H1 (cell line): ENCODE measurements around the gene ZRANB1. TPM values are rescaled to one million over a fixed set of nuclear protein-coding genes. Genes with fewer than 3 reads are reported as not detected.

Experiments used
- CTCF ChIA-PET: fragments of 300-600 bp; sonication (Branson Sonifier 250); formaldehyde crosslinking; loops from one replicate; lab custom pipeline; 2021; ENCODE audit not compliant: partially characterized antibody; lab: Charles Lee
- POLR2A ChIA-PET: fragments of 300-600 bp; sonication (Branson Sonifier 250); formaldehyde crosslinking; loops from one replicate; lab custom pipeline; 2021; ENCODE audit warnings: inconsistent platforms; ENCODE audit not compliant: partially characterized antibody; lab: Charles Lee
- DNase-seq, 2 experiments: peaks; one replicate each; pipeline versions ENCODE4 v3.0.0 to v3.0.0-alpha.2; 2010 to 2022; ENCODE audit warnings: low spot score in 2 of 2, low read depth in 1 of 2, mixed read lengths in 1 of 2
- FAIRE-seq: peaks from 2 replicates; lab custom pipeline; 2011; peaks lifted over from hg19 to GRCh38; lab: Jason Lieb, UNC
- H2AFZ ChIP-seq: 2 replicates; pipeline ENCODE4 v1.8.1; 2012; ENCODE audit warnings: low read length, inconsistent platforms
- H2AK5ac ChIP-seq: 2 replicates; pipeline ENCODE4 v1.6.1; 2013; ENCODE audit warnings: low read depth, low read length
- H2BK120ac ChIP-seq: replicated peaks from 2 replicates; pipeline ENCODE3; 2013; ENCODE audit warnings: low read depth, low read length, inconsistent platforms
- H2BK12ac ChIP-seq: 2 replicates; pipeline ENCODE4 v1.6.1; 2013; ENCODE audit warnings: low read depth, low read length
- H2BK15ac ChIP-seq: 2 replicates; pipeline ENCODE4 v1.6.1; 2013; ENCODE audit warnings: low read length
- H2BK20ac ChIP-seq: 2 replicates; pipeline ENCODE4 v1.6.1; 2013; ENCODE audit warnings: low read length
- H2BK5ac ChIP-seq: 2 replicates; pipeline ENCODE4 v1.6.1; 2013; ENCODE audit warnings: low read depth, low read length
- H3K14ac ChIP-seq: 2 replicates; pipeline ENCODE4 v1.6.1; 2013; ENCODE audit warnings: inconsistent platforms; ENCODE audit not compliant: insufficient read length
- H3K18ac ChIP-seq: 2 replicates; pipeline ENCODE4 v1.6.1; 2013; ENCODE audit warnings: low read length; ENCODE audit errors: extremely low read depth
- H3K23ac ChIP-seq: 2 replicates; pipeline ENCODE4 v1.6.1; 2013; ENCODE audit warnings: inconsistent platforms; ENCODE audit not compliant: insufficient read length
- H3K23me2 ChIP-seq: 2 replicates; pipeline ENCODE4 v1.6.1; 2013; ENCODE audit warnings: low read depth, low read length
- H3K27ac ChIP-seq: 2 replicates; pipeline ENCODE4 v1.6.1; 2011; ENCODE audit warnings: low read depth, low read length, inconsistent platforms
- H3K27me3 ChIP-seq, 4 experiments: replicated peaks in 1 of 4; 1 replicate in 1 of 4; 2 replicates in 3 of 4; pipeline versions ENCODE4 v1.6.1 to v1.8.1; 2011 to 2013; ENCODE audit warnings: low read length in 3 of 4, mild to moderate bottlenecking in 3 of 4, inconsistent platforms in 2 of 4, mixed read lengths in 2 of 4, moderate library complexity in 1 of 4; ENCODE audit not compliant: control insufficient read depth in 3 of 4, insufficient read depth in 3 of 4; ENCODE audit errors: extremely low read depth in 1 of 4
- H3K36me3 ChIP-seq, 4 experiments: 2 replicates each; pipeline versions ENCODE4 v1.6.1 to v1.8.1; 2011 to 2013; ENCODE audit warnings: mild to moderate bottlenecking in 4 of 4, low read length in 3 of 4, moderate library complexity in 2 of 4, control low read depth in 1 of 4, inconsistent platforms in 1 of 4; ENCODE audit not compliant: insufficient read depth in 4 of 4, control insufficient read depth in 2 of 4
- H3K4ac ChIP-seq: replicated peaks from 2 replicates; pipeline ENCODE3; 2013; ENCODE audit warnings: low read length, low read depth, mixed read lengths, inconsistent platforms; ENCODE audit not compliant: insufficient read length
- H3K4me1 ChIP-seq, 4 experiments: replicated peaks in 1 of 4; 1 replicate in 1 of 4; 2 replicates in 3 of 4; pipeline versions ENCODE4 v1.6.1 to v1.8.1; 2011 to 2013; ENCODE audit warnings: low read length in 3 of 4, inconsistent platforms in 2 of 4, mixed read lengths in 1 of 4; ENCODE audit not compliant: insufficient read depth in 4 of 4, control insufficient read depth in 3 of 4
- H3K4me2 ChIP-seq, 2 experiments: 2 replicates each; pipeline versions ENCODE4 v1.6.1 to v1.8.1; 2011 to 2013; ENCODE audit warnings: low read depth in 2 of 2, low read length in 2 of 2, control low read depth in 1 of 2, inconsistent platforms in 1 of 2, mild to moderate bottlenecking in 1 of 2; ENCODE audit not compliant: insufficient read depth in 1 of 2
- H3K4me3 ChIP-seq, 4 experiments: fragments of 200-600, 300-600 bp in 1 of 4; sonication (generic), shearing (Covaris generic), sonication (Bioruptor Twin) in 1 of 4; 2 replicates each; pipeline versions ENCODE4 v1.5.1 to v1.8.1; 2011 to 2016; ENCODE audit warnings: low read length in 4 of 4, low read depth in 3 of 4, control low read depth in 2 of 4, inconsistent platforms in 2 of 4, mild to moderate bottlenecking in 2 of 4, mixed read lengths in 1 of 4, moderate library complexity in 1 of 4; ENCODE audit not compliant: insufficient read depth in 2 of 4; ENCODE audit errors: extremely low read depth in 1 of 4
- H3K56ac ChIP-seq: replicated peaks from 2 replicates; pipeline ENCODE3; 2013; ENCODE audit warnings: low read depth, mild to moderate bottlenecking, mixed read lengths, low read length, inconsistent platforms; ENCODE audit not compliant: insufficient read length
- H3K79me1 ChIP-seq: 2 replicates; pipeline ENCODE4 v1.6.1; 2013; ENCODE audit warnings: low read depth, low read length, control low read depth
- H3K79me2 ChIP-seq, 2 experiments: 2 replicates each; pipeline versions ENCODE4 v1.6.1 to v1.8.1; 2012 to 2013; ENCODE audit warnings: low read length in 2 of 2, mild to moderate bottlenecking in 2 of 2, inconsistent platforms in 1 of 2; ENCODE audit not compliant: insufficient read depth in 2 of 2, control insufficient read depth in 1 of 2
- H3K9ac ChIP-seq, 4 experiments: replicated peaks in 1 of 4; 1 replicate in 1 of 4; 2 replicates in 3 of 4; pipeline versions ENCODE4 v1.6.1 to v1.8.1; 2011 to 2013; ENCODE audit warnings: low read depth in 3 of 4, low read length in 3 of 4, control low read depth in 2 of 4, mild to moderate bottlenecking in 2 of 4, moderate library complexity in 2 of 4, inconsistent platforms in 1 of 4; ENCODE audit errors: extremely low read depth in 1 of 4
- H3K9me3 ChIP-seq, 2 experiments: 2 replicates each; pipeline versions ENCODE4 v1.6.1 to v1.8.1; 2012 to 2013; ENCODE audit warnings: mild to moderate bottlenecking in 2 of 2, moderate library complexity in 2 of 2, control low read depth in 1 of 2, inconsistent platforms in 1 of 2, low read depth in 1 of 2, low read length in 1 of 2, mixed read lengths in 1 of 2; ENCODE audit not compliant: insufficient read depth in 2 of 2
- H4K20me1 ChIP-seq, 2 experiments: replicated peaks in 1 of 2; 2 replicates each; pipeline versions ENCODE3 to v1.8.1; 2011 to 2013; ENCODE audit warnings: inconsistent platforms in 2 of 2, low read length in 2 of 2, mild to moderate bottlenecking in 1 of 2; ENCODE audit not compliant: insufficient read depth in 2 of 2, control insufficient read depth in 1 of 2
- H4K5ac ChIP-seq: 2 replicates; pipeline ENCODE4 v1.6.1; 2013; ENCODE audit warnings: low read length, low read depth, mixed read lengths, inconsistent platforms; ENCODE audit not compliant: insufficient read length
- H4K8ac ChIP-seq: 2 replicates; pipeline ENCODE4 v1.8.0; 2013; ENCODE audit warnings: mild to moderate bottlenecking, moderate library complexity, low read length, inconsistent platforms; ENCODE audit not compliant: insufficient read depth; ENCODE audit errors: extremely low read depth
- H4K91ac ChIP-seq: replicated peaks from 2 replicates; pipeline ENCODE3; 2013; ENCODE audit warnings: low read length, mixed read lengths, inconsistent platforms; ENCODE audit not compliant: insufficient read length
- ASH2L ChIP-seq: fragments of 200-600, 300-600 bp; sonication (generic); IDR thresholded peaks from one replicate; pipeline ENCODE4 v1.7.1; 2017; ENCODE audit warnings: low read length
- CEBPB ChIP-seq: IDR thresholded peaks from 2 replicates; pipeline ENCODE4 v1.6.1; 2012; ENCODE audit warnings: low read depth, low read length
- CHD1 ChIP-seq: IDR thresholded peaks from 2 replicates; pipeline ENCODE4 v1.6.1; 2012; ENCODE audit warnings: low read depth, low read length, improper control_type of control experiment
- RFX5 ChIP-seq: IDR thresholded peaks from 2 replicates; pipeline ENCODE4 v1.6.1; 2011; ENCODE audit warnings: low read depth, low read length, improper control_type of control experiment, borderline replicate concordance
- SIRT6 ChIP-seq: IDR thresholded peaks from one replicate; pipeline ENCODE4 v1.7.1; 2012; ENCODE audit warnings: low read length, inconsistent platforms
- TCF12 ChIP-seq: IDR thresholded peaks from 2 replicates; pipeline ENCODE4 v1.6.1; 2011; ENCODE audit warnings: low read depth, mild to moderate bottlenecking, low read length
- WGBS, 2 experiments: shearing (Covaris generic) in 1 of 2; methylation state at CpG; one replicate each; pipeline versions ENCODE4 v1.1.6 to v1.1.7; 2013 to 2015; ENCODE audit warnings: low lambda C conversion rate in 2 of 2, mixed read lengths in 2 of 2, inconsistent platforms in 1 of 2, low coverage in 1 of 2, missing lambda C conversion rate in 1 of 2; ENCODE audit not compliant: insufficient replicate concordance in 2 of 2, insufficient coverage in 1 of 2, insufficient read length in 1 of 2; ENCODE audit errors: extremely low coverage in 1 of 2, missing lambda C conversion rate in 1 of 2; 5-methylcytosine and 5-hydroxymethylcytosine counted together
- polyA plus RNA-seq, 7 experiments: library from polyadenylated mRNA; depleted of rRNA in 3 of 7; stranded (reverse) in 5 of 7; unstranded in 2 of 7; fragments of >200 nt in 5 of 7; fragments of 200-250 nt in 2 of 7; gene quantifications; 1 replicate in 5 of 7; 2 replicates in 1 of 7; 4 replicates in 1 of 7; pipeline versions ENCODE4 v1.2.1 to v1.2.3, GENCODE V29; 2011 to 2013; ENCODE audit warnings: missing spikeins in 2 of 7, mixed read lengths in 2 of 7
- total RNA-seq: library from RNA; stranded (reverse); fragmentation: NEBNext Ultra II Directional; extraction: Animal tissue kit (Norgen Biotek cat#: 25700); gene quantifications from 2 replicates; pipeline ENCODE4 v1.2.1, GENCODE V29; 2021

Gene ZRANB1
- total and polyA plus RNA-seq, 2 of the 8 experiments (the other 6 are each of a cell fraction or from before 2014, with no cell fraction given): 6.1 to 19.9 TPM

DNA sequence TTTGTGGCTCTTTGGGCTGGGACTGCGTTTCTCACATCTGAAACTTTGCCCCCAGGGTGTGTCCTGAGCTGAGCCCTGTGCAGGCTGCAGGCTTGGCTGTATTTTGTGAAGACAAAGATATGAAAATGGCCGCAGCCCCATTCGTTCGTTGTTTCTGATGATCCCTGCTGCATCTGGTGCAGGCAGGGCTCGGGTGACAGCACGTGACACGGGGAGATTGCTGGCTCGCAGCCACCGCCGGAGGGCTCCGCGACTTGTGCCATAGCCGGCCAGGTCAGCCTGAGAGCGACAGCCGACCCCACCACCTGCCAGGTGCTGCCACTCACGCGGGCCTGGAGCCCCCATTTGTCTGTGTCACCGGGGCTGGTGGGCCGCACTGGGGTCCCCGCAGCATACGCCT, 81.3 kb downstream of the ZRANB1 start:
- Histone ChIP-seq H3K79me1 (peaks cover 33% of the 10 kb centered on the region), H3K36me3 (peaks cover 6 to 68% (median 33%) of the 10 kb centered on the region in 4 experiments; a peak in 7 of 8 replicates), H3K4ac (no peak overlapping the region), H3K4me1 (peaks cover 0 to 2% (median under 1%) of the 10 kb centered on the region in 4 experiments; a peak in 4 of 7 replicates), H3K14ac (no peak overlapping the region), H4K5ac (no peak overlapping the region), H2AFZ (no peak overlapping the region), H3K9ac (no peak overlapping the region), H2BK12ac (no peak overlapping the region), H2BK15ac (no peak overlapping the region), H3K4me2 (no peak overlapping the region), H3K27ac (no peak overlapping the region), H2BK20ac (no peak overlapping the region), H4K8ac (no peak overlapping the region; the same call in 1 of the 2 replicates), H3K79me2 (peaks cover 11 to 100% of the 10 kb centered on the region in 2 experiments; a peak in 3 of 4 replicates), H3K18ac (no peak overlapping the region), H3K4me3 (no peak overlapping the region), H2BK5ac (no peak overlapping the region; the same call in 1 of the 2 replicates), H2BK120ac (no peak overlapping the region), H4K20me1 (peaks cover 32% of the 10 kb centered on the region in 2 experiments), H3K23me2 (no peaks in the 10 kb centered on the region), H3K27me3 (no peaks in the 10 kb centered on the region), H3K23ac (no peak overlapping the region), H3K9me3 (peaks cover 10 to 14% of the 10 kb centered on the region in 2 experiments; a peak in 3 of 4 replicates), H3K56ac (no peak overlapping the region), H2AK5ac (no peak overlapping the region), H4K91ac (no peak overlapping the region)
- CTCF ChIA-PET: no interaction called here
- POLR2A ChIA-PET: no interaction called here
- FAIRE-seq (no peak), DNase-seq (no peak)
- TF ChIP-seq ASH2L (no peak), CHD1 (no peak), SIRT6 (no peak), TCF12 (no peak), RFX5 (no peak), CEBPB (no peak)
- 95% methylated on average over 21 of the region's 21 CpGs; no CpG with 5 or more reads in 1 of the 2 experiments for WGBS, 2 experiments
